Kidney epithelial cell (primary cell): ENCODE measurements around the gene PODNL1. TPM values are rescaled to one million over a fixed set of nuclear protein-coding genes. Genes with fewer than 3 reads are reported as not detected.

Source experiments
- DNase-seq: peaks from one replicate; pipeline ENCODE4 v3.0.0-alpha.2; 2010; ENCODE audit warnings: low read depth
- H3K27me3 ChIP-seq: 2 replicates; pipeline ENCODE4 v1.6.0; 2011; ENCODE audit warnings: low read length; ENCODE audit not compliant: control insufficient read depth, insufficient read depth
- H3K36me3 ChIP-seq: 2 replicates; pipeline ENCODE4 v1.5.1; 2011; ENCODE audit warnings: low read length; ENCODE audit not compliant: control insufficient read depth, insufficient read depth
- H3K4me3 ChIP-seq: 2 replicates; pipeline ENCODE4 v1.5.1; 2011; ENCODE audit warnings: low read depth, mild to moderate bottlenecking, control low read depth, low read length
- total RNA-seq: library from RNA; depleted of rRNA; stranded (reverse); fragments of >200 nt; gene quantifications from 2 replicates; pipeline ENCODE4 v1.2.3, GENCODE V29; 2015
- TF ChIP-seq, protein P1 (sequence below): IDR thresholded peaks from 2 replicates; pipeline ENCODE4 v1.5.1; 2011; ENCODE audit warnings: mild to moderate bottlenecking, moderate library complexity, low read length, control low read depth, inconsistent platforms; ENCODE audit not compliant: insufficient read depth, poor library complexity, severe bottlenecking

Gene PODNL1
- total RNA-seq, 1 donor from 2014 or later: not detected

DNA sequence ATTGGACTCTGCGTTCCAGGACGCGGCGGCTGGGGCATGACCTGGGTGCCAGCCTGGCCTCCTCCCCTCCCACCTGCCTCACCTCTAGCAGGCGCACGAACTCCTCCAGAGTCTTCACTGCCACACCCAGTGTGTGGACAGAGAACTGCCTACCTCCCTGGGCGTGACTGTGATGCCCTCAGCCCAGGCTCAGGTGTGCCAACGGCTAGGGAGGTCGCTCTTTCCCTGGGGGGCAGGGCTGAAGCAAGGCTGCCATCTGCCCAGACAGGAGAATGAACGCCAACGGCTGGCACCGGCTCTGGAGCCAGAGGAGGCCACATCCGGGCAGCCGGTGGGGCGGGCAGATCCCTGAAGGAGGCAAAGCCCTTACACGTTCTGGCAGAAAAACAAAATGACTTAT is 49.9 kb downstream of the PODNL1 start:
- TF ChIP-seq, protein P1, sequence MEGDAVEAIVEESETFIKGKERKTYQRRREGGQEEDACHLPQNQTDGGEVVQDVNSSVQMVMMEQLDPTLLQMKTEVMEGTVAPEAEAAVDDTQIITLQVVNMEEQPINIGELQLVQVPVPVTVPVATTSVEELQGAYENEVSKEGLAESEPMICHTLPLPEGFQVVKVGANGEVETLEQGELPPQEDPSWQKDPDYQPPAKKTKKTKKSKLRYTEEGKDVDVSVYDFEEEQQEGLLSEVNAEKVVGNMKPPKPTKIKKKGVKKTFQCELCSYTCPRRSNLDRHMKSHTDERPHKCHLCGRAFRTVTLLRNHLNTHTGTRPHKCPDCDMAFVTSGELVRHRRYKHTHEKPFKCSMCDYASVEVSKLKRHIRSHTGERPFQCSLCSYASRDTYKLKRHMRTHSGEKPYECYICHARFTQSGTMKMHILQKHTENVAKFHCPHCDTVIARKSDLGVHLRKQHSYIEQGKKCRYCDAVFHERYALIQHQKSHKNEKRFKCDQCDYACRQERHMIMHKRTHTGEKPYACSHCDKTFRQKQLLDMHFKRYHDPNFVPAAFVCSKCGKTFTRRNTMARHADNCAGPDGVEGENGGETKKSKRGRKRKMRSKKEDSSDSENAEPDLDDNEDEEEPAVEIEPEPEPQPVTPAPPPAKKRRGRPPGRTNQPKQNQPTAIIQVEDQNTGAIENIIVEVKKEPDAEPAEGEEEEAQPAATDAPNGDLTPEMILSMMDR: no peak
- no peak for DNase-seq
- Histone ChIP-seq H3K36me3 (no peaks in the 10 kb centered on the region), H3K4me3 (no peak overlapping the region), H3K27me3 (peaks cover 5% of the 10 kb centered on the region)

DNA sequence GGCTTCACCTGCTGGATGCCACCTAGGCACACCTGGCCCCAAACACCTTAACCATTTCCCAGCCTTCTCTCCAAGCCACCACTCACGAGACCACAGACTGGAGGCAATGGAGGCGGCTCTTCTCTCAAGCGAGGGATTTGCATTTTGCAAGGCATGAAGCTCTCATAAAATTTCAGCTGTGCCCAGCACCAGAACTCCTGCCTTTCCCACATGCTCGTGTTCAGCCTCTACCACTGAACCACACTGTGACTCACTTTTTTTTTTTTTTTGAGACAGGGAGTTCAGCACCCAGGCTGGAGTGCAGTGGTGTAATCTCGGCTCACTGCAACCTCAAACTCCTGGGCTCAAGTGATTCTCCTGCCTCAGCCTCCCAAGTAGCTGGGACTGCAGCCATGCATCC is 50.7 kb downstream of the PODNL1 start:
- TF ChIP-seq, protein P1: no peak
- DNase-seq: no peak
- Histone ChIP-seq H3K27me3 (peaks cover 5% of the 10 kb centered on the region), H3K4me3 (no peak overlapping the region), H3K36me3 (no peaks in the 10 kb centered on the region)

DNA sequence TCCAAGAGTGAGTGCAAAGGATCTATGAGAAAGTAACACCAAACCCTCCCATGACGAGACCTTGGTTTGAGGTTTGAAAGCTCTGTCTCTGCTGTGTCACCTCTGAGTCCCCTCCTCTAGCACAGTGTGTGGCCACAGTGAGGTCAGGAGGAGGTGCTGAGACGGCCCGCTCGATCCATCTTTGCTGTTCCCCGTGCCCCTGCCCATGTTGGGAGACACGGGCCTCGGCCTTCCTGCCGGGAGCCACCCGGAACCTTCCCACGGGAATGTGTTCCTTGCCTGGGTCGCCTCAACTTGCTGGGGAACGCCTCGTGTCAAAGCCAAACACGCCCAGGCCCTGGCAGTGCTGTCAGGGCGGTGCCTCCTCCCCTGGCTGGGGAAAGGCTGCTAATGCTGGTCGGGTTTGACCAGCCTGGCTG is 51.2 kb downstream of the PODNL1 start:
- Histone ChIP-seq H3K4me3 (no peak overlapping the region), H3K36me3 (no peaks in the 10 kb centered on the region), H3K27me3 (peaks cover 5% of the 10 kb centered on the region)
- no peak for DNase-seq
- TF ChIP-seq, protein P1: no peak

DNA sequence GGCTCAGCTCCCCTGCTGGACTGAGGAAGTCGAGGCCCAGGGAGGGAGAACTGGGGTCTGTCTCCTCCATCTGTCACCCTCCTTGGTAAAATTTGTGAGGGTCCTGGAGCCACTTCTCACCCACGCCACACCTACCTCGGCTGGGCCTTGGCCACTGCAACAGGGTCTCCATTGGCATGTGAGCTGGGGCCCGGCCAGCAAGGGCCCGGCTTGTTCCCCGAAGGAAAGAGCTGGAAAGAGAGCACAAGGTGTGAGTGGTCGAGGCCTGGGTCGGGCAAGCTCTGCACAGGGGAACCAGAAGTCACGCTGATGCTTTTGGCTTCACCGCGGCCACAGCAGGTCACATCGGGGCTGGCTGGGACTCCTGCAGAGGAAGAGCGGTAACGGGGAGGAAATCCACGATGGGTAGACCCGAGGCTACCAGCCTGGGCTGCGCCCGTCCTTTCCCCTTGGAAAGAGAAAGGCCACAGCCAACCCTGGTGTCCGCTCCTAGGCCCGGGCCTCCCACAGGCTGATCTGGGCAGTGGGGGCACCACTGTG is 52.3 kb downstream of the PODNL1 start:
- peaks cover 5% of the 10 kb centered on the region for H3K27me3 ChIP-seq
- no peak overlapping the region for H3K4me3 ChIP-seq
- H3K36me3 ChIP-seq: no peaks in the 10 kb centered on the region
- TF ChIP-seq, protein P1: no peak
- DNase-seq: no peak

DNA sequence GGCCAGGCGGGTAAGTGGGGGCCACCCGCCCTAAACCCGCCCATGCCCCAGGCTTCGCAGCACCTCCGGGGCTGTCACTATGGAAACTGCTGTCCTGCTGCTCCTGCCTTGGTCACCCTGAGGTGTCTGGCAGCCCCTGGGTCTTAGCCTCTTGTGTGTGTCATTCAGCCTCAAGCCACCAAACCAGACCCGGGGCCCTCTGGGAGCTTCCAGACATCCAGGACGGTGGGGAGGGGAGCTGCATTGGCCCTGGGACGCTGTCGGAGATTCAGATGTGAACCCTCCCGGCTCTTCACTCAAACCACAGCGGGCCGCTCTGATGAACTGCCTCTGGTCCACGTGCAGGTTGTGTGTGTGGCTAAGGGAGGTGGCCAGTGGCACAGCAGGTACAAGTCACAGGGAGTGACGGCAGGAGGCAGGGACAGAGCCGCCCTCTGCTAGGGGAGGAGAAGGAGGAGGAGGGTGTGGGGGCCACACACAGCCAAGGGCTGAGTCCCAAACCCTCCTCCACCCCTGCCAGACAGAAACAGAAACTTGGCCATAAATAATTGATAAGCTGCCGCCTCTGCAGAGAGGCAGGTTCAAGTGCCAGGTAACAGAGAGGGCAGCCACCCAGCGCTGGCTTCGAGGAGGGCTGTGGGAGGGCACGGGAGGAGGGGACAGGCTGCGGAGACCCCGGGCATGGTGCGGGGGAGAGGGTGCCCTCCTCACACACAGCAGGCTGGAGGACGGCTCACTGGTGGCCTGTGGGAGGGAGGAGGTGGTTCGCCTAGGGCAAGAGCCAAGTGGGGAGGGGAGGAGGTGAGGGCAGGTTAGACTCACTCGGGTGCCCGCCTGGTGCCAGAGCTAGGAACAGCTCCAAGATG is 53.3 kb downstream of the PODNL1 start:
- TF ChIP-seq, protein P1: no peak
- DNase-seq: no peak
- peaks cover 5% of the 10 kb centered on the region for H3K27me3 ChIP-seq
- no peak overlapping the region for H3K4me3 ChIP-seq
- H3K36me3 ChIP-seq: no peaks in the 10 kb centered on the region
